Glutamatergic neuron (in vitro differentiated cells): ENCODE data around the gene LHX8. TPM values are rescaled to one million over a fixed set of nuclear protein-coding genes. Genes with fewer than 3 reads are reported as not detected.
"Not testable (repeated sequence)": the region's sequence is repeated elsewhere in the genome, so short reads cannot be mapped to it uniquely, and the experiment has no call there.

Source experiments
- DNase-seq: peaks from one replicate; pipeline ENCODE4 v3.0.0; 2022
- H3K27ac Mint-ChIP-seq: one replicate; pipeline ENCODE4 v1.8.0; 2020; ENCODE audit warnings: mild to moderate bottlenecking, mixed read lengths, inconsistent platforms; ENCODE audit not compliant: unreplicated experiment
- H3K27me3 Mint-ChIP-seq: one replicate; pipeline ENCODE4 v1.8.0; 2020; ENCODE audit warnings: mild to moderate bottlenecking, moderate library complexity, mixed read lengths, inconsistent platforms; ENCODE audit not compliant: unreplicated experiment
- H3K36me3 Mint-ChIP-seq: one replicate; pipeline ENCODE4 v1.8.0; 2020; ENCODE audit warnings: mild to moderate bottlenecking, mixed read lengths, inconsistent platforms; ENCODE audit not compliant: unreplicated experiment
- H3K4me1 Mint-ChIP-seq: one replicate; pipeline ENCODE4 v1.8.0; 2020; ENCODE audit warnings: mild to moderate bottlenecking, low read depth, mixed read lengths, inconsistent platforms; ENCODE audit not compliant: unreplicated experiment
- H3K4me3 Mint-ChIP-seq: one replicate; pipeline ENCODE4 v1.8.0; 2020; ENCODE audit warnings: mild to moderate bottlenecking, mixed read lengths, inconsistent platforms; ENCODE audit not compliant: unreplicated experiment
- H3K9me3 Mint-ChIP-seq: one replicate; pipeline ENCODE4 v1.8.0; 2020; ENCODE audit warnings: mild to moderate bottlenecking, moderate library complexity, mixed read lengths, inconsistent platforms; ENCODE audit not compliant: unreplicated experiment
- total RNA-seq: library from RNA; stranded (reverse); fragmentation: NEBNext Ultra II Directional; extraction: Animal tissue kit (Norgen Biotek cat#: 25700); gene quantifications from one replicate; pipeline ENCODE4 v1.2.1, GENCODE V29; 2021; ENCODE audit not compliant: unreplicated experiment
- TF ChIP-seq, protein P1 (sequence below): fragments of 200-600 bp; sonication (generic); IDR thresholded peaks from one replicate; pipeline ENCODE4 v1.5.0; 2021; ENCODE audit not compliant: partially characterized antibody, unreplicated experiment

LHX8 gene
- total RNA-seq, 1 donor from 2014 or later: not detected

DNA sequence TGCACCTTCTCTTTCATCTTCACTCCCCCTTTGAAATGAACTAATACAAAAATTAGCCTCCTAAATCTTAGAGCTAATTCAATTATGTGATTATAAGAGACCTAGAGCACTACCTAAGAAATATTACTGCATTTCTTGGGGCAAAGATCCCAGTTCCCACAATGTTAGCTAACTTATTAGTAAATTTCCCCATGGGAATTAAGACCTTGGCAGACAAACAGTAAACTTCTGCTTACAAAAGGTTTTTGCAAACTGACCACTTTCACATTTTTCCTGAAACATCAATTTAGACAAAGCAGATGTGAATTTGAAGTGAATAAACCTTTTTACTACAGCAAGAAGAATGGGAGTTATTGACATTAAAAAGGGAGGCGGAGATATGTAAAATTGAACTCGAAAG, 34.6 kb upstream of the LHX8 start:
- Mint-ChIP-seq H3K4me1 (no peaks in the 10 kb centered on the region), H3K27ac (no peak overlapping the region), H3K27me3 (no peaks in the 10 kb centered on the region), H3K9me3 (no peaks in the 10 kb centered on the region), H3K36me3 (no peaks in the 10 kb centered on the region), H3K4me3 (no peak overlapping the region)
- no peak for DNase-seq
- TF ChIP-seq, protein P1, sequence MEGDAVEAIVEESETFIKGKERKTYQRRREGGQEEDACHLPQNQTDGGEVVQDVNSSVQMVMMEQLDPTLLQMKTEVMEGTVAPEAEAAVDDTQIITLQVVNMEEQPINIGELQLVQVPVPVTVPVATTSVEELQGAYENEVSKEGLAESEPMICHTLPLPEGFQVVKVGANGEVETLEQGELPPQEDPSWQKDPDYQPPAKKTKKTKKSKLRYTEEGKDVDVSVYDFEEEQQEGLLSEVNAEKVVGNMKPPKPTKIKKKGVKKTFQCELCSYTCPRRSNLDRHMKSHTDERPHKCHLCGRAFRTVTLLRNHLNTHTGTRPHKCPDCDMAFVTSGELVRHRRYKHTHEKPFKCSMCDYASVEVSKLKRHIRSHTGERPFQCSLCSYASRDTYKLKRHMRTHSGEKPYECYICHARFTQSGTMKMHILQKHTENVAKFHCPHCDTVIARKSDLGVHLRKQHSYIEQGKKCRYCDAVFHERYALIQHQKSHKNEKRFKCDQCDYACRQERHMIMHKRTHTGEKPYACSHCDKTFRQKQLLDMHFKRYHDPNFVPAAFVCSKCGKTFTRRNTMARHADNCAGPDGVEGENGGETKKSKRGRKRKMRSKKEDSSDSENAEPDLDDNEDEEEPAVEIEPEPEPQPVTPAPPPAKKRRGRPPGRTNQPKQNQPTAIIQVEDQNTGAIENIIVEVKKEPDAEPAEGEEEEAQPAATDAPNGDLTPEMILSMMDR: no peak

DNA sequence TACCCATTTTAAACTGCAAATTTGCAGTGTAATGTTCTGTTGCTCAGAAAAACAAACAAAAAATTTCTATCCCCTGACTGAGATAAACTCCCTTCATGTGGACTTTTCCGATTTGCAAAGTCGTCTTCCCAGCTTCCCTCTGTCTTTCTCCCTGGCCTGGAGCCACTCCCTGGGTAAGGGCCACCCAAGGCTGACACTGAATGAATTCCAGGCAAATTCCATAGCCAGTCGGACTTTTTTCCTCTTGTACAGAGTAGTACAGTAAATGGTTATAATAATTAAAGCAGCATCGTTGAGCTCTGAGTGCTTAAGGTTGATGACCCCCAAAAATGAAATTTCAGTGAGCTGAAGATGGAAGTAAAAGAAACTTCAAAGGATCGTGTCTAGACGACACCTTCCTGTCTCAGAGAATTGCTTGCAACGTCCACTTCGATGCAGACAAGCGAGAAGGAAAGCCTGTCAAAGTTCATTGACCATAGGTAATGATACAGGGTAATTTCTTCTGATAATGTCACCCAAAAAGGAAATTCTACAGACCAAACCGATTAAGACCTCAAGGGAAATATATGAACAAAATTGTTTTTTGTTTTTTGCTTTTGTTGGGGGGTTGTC, 33.6 kb upstream of the LHX8 start:
- DNase-seq: no peak
- Mint-ChIP-seq H3K27me3 (no peaks in the 10 kb centered on the region), H3K27ac (no peak overlapping the region), H3K36me3 (no peaks in the 10 kb centered on the region), H3K4me3 (no peak overlapping the region), H3K4me1 (no peaks in the 10 kb centered on the region), H3K9me3 (no peaks in the 10 kb centered on the region)
- TF ChIP-seq, protein P1: no peak

DNA sequence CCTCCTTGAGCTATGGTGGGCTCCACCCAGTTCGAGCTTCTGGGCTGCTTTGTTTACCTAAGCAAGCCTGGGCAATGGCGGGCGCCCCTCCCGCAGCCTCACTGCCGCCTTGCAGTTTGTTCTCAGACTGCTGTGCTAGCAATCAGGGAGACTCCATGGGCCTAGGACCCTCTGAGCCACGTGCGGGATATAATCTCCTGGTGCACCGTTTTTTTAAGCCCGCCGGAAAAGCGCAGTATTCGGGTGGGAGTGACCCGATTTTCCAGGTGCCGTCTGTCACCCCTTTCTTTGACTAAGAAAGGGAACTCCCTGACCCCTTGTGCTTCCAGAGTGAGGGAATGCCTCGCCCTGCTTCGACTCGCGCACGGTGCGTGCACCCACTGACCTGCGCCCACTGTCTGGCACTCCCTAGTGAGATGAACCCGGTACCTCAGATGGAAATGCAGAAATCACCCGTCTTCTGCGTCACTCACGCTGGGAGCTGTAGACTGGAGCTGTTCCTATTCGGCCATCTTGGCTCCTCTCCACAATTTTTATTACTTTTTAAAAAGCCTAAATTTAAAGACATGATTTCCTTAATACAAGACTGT, 21.7 kb upstream of the LHX8 start:
- DNase-seq, H3K9me3 Mint-ChIP-seq, H3K36me3 Mint-ChIP-seq, H3K4me1 Mint-ChIP-seq, H3K27ac Mint-ChIP-seq, H3K4me3 Mint-ChIP-seq, H3K27me3 Mint-ChIP-seq: not testable (repeated sequence)

DNA sequence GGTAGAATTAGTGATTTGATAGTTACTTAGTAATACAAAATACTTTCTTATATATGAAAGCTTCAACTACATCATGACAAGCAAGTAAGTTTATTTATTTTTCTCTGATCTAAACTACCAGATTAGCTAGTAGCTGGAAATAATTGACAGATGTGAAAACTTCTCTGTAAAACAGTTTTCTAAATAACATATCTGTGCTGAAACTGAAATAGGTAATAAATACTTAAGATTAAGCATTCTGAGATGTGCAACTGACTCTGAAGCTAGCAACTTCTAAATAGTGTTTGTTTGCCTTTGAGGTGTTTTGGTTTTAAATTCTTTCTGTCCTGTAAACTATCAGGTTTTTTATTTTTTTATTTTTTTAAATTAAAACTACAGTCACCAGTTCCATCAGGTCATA, 18.5 kb upstream of the LHX8 start:
- no peak overlapping the region for H3K27ac Mint-ChIP-seq
- no peak for DNase-seq
- no peak overlapping the region for H3K4me3 Mint-ChIP-seq
- H3K27me3 Mint-ChIP-seq: no peaks in the 10 kb centered on the region
- TF ChIP-seq, protein P1: no peak
- H3K4me1 Mint-ChIP-seq: no peaks in the 10 kb centered on the region
- H3K9me3 Mint-ChIP-seq: no peaks in the 10 kb centered on the region
- H3K36me3 Mint-ChIP-seq: no peaks in the 10 kb centered on the region

DNA sequence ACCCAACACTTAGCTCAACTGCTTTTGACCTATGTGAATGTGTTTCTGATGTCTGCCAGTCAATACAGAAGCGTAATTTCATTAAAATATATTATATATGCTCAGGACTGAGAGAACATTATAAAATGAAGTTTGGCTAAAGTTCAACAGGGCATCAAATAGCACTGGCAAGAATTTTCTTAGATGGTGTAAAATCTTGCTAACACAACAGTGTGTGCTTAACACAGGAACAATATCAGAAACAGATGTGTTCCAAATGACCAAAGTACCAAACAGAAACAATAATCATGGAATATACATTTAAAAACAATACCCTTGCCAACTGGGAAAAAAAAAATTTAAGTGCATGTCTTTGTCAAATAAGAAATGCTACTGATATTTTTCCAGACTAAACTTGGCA, 10.4 kb upstream of the LHX8 start:
- no peaks in the 10 kb centered on the region for H3K9me3 Mint-ChIP-seq
- H3K36me3 Mint-ChIP-seq: no peaks in the 10 kb centered on the region
- no peak overlapping the region for H3K4me3 Mint-ChIP-seq
- no peaks in the 10 kb centered on the region for H3K27me3 Mint-ChIP-seq
- TF ChIP-seq, protein P1: no peak
- H3K27ac Mint-ChIP-seq: no peak overlapping the region
- DNase-seq: no peak
- H3K4me1 Mint-ChIP-seq: no peaks in the 10 kb centered on the region
